GM18858 (cell line): Measurements from ENCODE around the gene SAV1.

Experiments used
- ATAC-seq: cut with Tn5 transposase; IDR thresholded peaks from one replicate; pipeline ENCODE4 v1.9.1; 2021; ENCODE audit not compliant: unreplicated experiment

SAV1 gene

GRCh38 chr14:50610465-50610864, 57.6 kb downstream of the SAV1 start:
- no peak for ATAC-seq

- no peak for ATAC-seq
Observed at GRCh38 chr14:50608302-50608851, 59.7 kb downstream of the SAV1 start.

GRCh38 chr14:50607761-50608160, 60.3 kb downstream of the SAV1 start:
- ATAC-seq: no peak

- no peak for ATAC-seq
Observed at GRCh38 chr14:50607181-50607580, 60.9 kb downstream of the SAV1 start.

- no peak for ATAC-seq
Observed at GRCh38 chr14:50606468-50606867, 61.6 kb downstream of the SAV1 start.

- no peak for ATAC-seq
Observed at GRCh38 chr14:50605766-50606165, 62.3 kb downstream of the SAV1 start.

GRCh38 chr14:50603565-50603964, 64.5 kb downstream of the SAV1 start:
- no peak for ATAC-seq

GRCh38 chr14:50602035-50602434, 66.1 kb downstream of the SAV1 start:
- no peak for ATAC-seq

- ATAC-seq: no peak
Observed at GRCh38 chr14:50601394-50601793, 66.7 kb downstream of the SAV1 start.

GRCh38 chr14:50600849-50601248, 67.3 kb downstream of the SAV1 start:
- no peak for ATAC-seq

GRCh38 chr14:50599700-50600444, 68.2 kb downstream of the SAV1 start:
- no peak for ATAC-seq

GRCh38 chr14:50598765-50599164, 69.3 kb downstream of the SAV1 start:
- no peak for ATAC-seq

GRCh38 chr14:50594577-50595316, 73.4 kb downstream of the SAV1 start:
- ATAC-seq: no peak

GRCh38 chr14:50590464-50590863, 77.6 kb downstream of the SAV1 start:
- ATAC-seq: no peak
